HG03135 (cell line): ENCODE results near the gene RTN4IP1.
"Not testable (repeated sequence)": the region's sequence is repeated elsewhere in the genome, so short reads cannot be mapped to it uniquely, and the experiment has no call there.

Experiments
- ATAC-seq: cut with Tn5 transposase; IDR thresholded peaks from one replicate; pipeline ENCODE4 v1.9.1; 2021; ENCODE audit warnings: mild to moderate bottlenecking, moderate library complexity; ENCODE audit not compliant: unreplicated experiment

RTN4IP1 gene

GRCh38 chr6:106548926-106549455 lies 80.3 kb downstream of the RTN4IP1 start:
- ATAC-seq, result not testable (repeated sequence)

DNA sequence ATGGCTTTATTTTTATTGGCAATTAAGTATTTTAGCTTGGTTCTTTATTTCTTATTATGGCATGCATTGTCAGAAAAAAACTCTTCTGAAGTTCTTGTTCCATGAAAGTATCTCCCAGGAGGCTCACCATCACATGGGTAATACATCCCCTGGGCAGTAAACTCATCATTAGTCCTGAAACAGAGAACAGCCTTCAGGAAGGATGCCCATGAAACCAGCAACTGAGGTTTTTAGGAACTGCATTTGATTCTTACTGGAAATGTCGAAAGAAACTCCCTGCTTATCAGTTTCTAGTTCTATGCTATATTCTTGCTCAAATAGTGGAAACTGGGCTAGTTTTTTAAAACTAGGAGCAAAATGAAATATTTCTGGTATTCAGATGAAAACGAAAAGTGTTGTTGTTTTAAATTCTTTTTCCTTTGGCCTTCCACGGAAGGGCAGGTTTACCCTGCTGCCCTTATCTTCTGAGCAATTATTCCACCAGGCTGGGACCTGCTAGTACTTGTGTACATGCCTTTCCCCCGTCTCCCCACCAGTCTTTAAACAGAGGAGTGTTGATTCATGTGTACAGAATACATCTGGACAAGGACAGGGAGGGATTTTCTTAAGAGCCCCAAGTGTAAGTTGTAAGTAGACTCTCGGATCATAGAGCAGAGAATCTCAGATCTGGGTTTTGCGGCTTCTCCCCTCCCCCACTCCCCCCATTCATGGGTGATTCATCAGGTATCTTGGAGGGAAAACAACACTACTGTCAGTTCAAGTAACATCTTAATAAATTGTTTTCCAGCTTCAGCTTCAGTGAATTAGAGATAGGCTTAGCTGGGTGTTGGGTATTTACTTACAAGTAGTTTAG lies 81.5 kb downstream of the RTN4IP1 start:
- ATAC-seq, result no peak

- no peak for ATAC-seq
These were observed 82.4 kb downstream of the RTN4IP1 start for GRCh38 chr6:106546691-106547414.

GRCh38 chr6:106546261-106546690 lies 83.0 kb downstream of the RTN4IP1 start:
- no peak for ATAC-seq

GRCh38 chr6:106540907-106541306 lies 88.4 kb downstream of the RTN4IP1 start:
- no peak for ATAC-seq

DNA sequence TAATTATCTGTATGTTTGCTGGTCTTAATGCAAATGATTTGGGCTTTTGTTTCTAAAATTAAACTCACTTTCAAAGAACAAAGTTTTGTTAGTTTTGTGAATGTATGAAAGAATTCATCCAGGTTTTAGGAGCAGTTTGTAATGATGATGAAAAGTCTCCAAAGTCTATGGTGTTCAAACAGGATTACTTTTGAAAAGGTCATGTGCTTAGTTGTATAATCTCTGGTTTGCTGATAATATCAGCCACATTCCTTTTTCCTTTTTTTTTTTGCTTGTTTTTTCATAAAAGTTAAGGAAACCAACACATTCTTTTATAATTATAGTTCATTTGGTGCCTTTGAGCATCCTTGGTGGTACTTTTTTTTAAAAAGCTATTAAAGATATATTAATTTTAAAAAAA lies 88.9 kb downstream of the RTN4IP1 start:
- ATAC-seq, result no peak

- no peak for ATAC-seq
These were observed 89.4 kb downstream of the RTN4IP1 start for GRCh38 chr6:106539936-106540335.

GRCh38 chr6:106538145-106538544 lies 91.2 kb downstream of the RTN4IP1 start:
- no peak for ATAC-seq

DNA sequence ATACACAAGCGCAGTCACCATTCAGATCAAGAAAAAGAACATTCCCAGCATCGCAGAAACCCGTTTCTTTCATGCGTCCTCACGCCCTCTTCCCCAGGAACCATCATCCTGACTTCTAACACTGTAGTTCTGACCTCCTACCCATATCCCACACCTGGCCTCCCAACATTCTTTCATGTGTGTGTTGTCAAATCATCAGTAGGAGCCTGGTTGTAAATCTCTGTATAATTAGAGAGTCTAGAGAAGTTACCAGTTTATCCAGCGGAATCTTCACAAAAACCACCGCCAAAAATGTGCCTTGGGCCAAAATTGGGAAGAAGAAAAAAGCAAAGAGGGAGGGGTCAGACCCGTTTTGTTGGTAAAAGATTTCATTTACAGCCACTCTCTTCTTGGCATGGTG lies 91.6 kb downstream of the RTN4IP1 start:
- ATAC-seq, result no peak

GRCh38 chr6:106536851-106537250 lies 92.4 kb downstream of the RTN4IP1 start:
- ATAC-seq, result no peak

- ATAC-seq, result no peak
These were observed 92.9 kb downstream of the RTN4IP1 start for GRCh38 chr6:106536357-106536756.

DNA sequence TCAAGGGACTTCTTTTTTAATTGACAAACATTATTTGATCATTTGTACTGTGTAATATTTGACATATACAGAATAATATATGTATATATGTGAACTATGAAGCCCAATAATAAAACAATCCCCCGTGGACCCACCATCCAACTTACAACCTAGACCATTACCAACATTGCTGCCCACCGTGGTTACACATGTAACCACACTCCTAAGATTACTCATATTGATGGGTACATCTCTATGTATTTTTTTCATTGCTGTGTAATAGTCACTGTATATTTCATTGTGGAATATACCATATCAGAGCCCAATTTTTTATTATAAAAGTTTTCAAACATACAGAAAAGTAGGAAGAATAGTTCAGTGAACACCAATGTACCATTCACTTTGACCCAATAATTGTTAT lies 94.3 kb downstream of the RTN4IP1 start:
- ATAC-seq, result no peak

GRCh38 chr6:106534564-106534982 lies 94.7 kb downstream of the RTN4IP1 start:
- no peak for ATAC-seq

- no peak for ATAC-seq
These were observed 95.3 kb downstream of the RTN4IP1 start for GRCh38 chr6:106534004-106534403.

DNA sequence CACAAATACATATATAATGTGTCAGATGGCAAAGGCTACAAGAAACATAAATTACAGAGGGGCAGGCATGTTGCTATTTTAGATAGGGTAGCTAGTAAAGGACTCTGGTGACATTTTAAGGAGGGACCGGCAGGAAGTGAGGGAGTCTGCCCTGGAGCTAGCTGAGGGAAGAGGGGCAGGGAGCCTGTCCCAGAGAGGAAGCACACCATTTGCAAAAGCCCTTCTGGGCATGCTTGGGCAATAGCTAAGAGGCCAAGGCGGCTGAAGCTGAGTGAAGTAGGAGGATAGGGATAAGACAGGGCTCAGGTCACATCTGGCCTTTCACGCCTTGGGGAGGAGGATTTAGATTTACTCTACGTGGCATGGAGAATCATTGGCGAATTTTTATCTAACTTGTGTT lies 96.2 kb downstream of the RTN4IP1 start:
- no peak for ATAC-seq

GRCh38 chr6:106530502-106530901 lies 98.8 kb downstream of the RTN4IP1 start:
- no peak for ATAC-seq

GRCh38 chr6:106530026-106530425 lies 99.3 kb downstream of the RTN4IP1 start:
- ATAC-seq, result no peak

GRCh38 chr6:106529438-106529837 lies 99.9 kb downstream of the RTN4IP1 start:
- ATAC-seq, result no peak

DNA sequence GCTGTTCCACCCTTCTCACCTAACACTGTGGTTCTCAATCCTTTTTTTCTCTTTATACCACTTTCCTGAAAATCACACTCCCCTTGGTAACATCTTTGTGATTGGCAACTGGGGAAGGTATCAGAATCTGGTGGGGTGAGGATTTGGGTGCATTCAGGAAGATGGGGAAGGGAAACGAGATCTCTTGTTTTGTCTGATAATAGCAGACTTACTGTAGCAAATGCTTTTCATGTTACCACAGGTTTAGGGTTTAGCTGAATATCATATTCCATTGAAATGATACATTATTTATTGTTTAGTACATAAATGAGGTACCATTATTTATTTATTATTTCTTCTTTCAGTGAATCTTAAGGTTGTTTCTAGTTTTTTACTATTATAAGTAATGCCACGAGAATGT lies 100.8 kb downstream of the RTN4IP1 start:
- ATAC-seq, result no peak

DNA sequence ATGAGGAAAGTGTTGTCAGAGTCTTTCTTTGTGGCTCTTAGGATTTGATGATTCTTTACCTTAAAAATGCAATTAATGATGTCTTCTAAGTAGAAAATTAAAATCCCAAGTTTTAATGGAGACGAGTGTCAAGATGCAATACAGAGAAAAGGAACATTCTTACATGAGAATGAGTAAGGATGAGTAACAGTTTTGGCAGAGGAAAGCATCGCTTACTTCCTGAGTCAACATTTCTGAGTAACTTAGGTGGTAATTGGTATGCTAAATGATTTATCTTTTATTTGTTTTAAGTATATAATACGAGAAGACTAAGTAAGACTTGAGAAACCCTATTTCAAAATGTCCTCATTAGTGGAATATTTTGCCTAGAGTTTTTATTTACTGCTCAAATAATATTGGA lies 101.3 kb downstream of the RTN4IP1 start:
- no peak for ATAC-seq

DNA sequence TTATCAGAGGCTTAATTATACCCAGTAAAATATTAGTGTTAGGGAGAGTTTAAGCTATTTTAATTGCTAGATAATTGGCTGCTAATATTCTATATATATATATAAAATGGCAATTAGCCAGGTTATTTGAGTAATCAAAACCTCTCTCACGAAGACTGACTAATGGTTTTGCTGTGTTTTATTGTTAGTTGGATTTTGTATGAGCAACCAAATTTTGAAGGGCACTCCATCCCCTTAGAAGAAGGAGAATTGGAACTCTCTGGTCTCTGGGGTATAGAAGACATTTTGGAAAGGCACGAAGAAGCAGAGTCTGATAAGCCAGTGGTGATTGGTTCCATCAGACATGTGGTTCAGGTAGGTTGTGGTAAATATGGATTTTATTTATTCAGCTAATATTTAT lies 102.2 kb downstream of the RTN4IP1 start:
- no peak for ATAC-seq

GRCh38 chr6:106525882-106526275 lies 103.4 kb downstream of the RTN4IP1 start:
- no peak for ATAC-seq
